ENCODE measurements around the gene FBXL4. TPM values are rescaled to one million over a fixed set of nuclear protein-coding genes. Genes with fewer than 3 reads are reported as not detected.

Gene FBXL4
- total and polyA plus RNA-seq, 10 of the 15 experiments (the other 5 are each of a cell fraction or from before 2014, with no cell fraction given), result 2.9 to 16.9 (median 7.2) TPM

DNA sequence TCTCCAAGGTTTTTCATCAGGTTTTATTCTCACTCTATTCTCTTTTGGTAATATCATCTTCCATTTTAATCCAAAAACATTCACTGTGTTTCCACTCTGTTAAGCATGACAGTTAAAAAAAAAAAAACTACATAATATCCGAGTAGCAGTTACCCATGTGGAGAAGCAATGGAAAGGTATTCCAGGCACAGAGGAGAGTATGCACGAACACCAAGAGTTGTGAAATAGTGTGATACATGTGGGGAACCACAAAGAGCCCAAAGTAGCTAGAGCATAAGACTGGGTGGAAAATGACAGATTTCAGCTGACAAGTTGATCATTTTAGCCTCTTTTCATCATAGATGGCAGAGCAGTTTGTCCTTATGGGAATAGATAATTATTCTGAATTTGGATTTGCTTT, 19.9 kb upstream of the FBXL4 start:
- CTCF ChIA-PET, result interaction anchor here (0.6 kb wide), 1 partner anchor 67 kb away, joined by 3 read pairs; no protein-coding TSS in a partner anchor
- intact Hi-C loops (cut with micrococcal nuclease; ENCODE audit: unreplicated experiment), result no loop called here
- Histone ChIP-seq H3K4me1 (ENCODE audit: control insufficient read depth, insufficient read depth, low read length) (no peaks in the 10 kb centered on the region), H3K79me2 (ENCODE audit: control insufficient read depth, insufficient read depth, low read length) (no peaks in the 10 kb centered on the region), H3K4me3 (no peak overlapping the region), H3K9ac (ENCODE audit: control insufficient read depth, insufficient read depth, low read length) (no peak overlapping the region), H3K27ac (ENCODE audit: control insufficient read depth, insufficient read depth) (no peak overlapping the region), H2AFZ (ENCODE audit: control insufficient read depth, low read depth, low read length) (no peak overlapping the region), H3K27me3 (replicated peaks in 1 of 2; ENCODE audit: control insufficient read depth in 2 of 2, insufficient read depth in 2 of 2, low read length in 1 of 2) (no peaks in the 10 kb centered on the region; a peak in 1 of 4 replicates), H3K4me2 (ENCODE audit: control insufficient read depth, insufficient read depth) (no peak overlapping the region), H3K36me3 (ENCODE audit: control insufficient read depth in 2 of 2, insufficient read depth in 2 of 2, low read length in 1 of 2) (no peaks in the 10 kb centered on the region), H4K20me1 (ENCODE audit: control insufficient read depth, insufficient read depth) (no peaks in the 10 kb centered on the region), H3K9me3 (replicated peaks; ENCODE audit: control insufficient read depth, insufficient read depth, low read length) (no peaks in the 10 kb centered on the region)
- SMC1A ChIA-PET (ENCODE audit: uncharacterized antibody, unreplicated experiment), result interaction anchor here (1.9 kb wide), 1 partner anchor 9 kb away, joined by 4 read pairs; no protein-coding TSS in a partner anchor
- POLR2A ChIA-PET, result no interaction called here
- RAD21 ChIA-PET (ENCODE audit: unreplicated experiment), result no interaction called here
- TF ChIP-seq SP1 (IDR thresholded peaks at IDR 0.05; ENCODE audit: low read depth, low read length), result no peak
- TF ChIP-seq, protein P1, sequence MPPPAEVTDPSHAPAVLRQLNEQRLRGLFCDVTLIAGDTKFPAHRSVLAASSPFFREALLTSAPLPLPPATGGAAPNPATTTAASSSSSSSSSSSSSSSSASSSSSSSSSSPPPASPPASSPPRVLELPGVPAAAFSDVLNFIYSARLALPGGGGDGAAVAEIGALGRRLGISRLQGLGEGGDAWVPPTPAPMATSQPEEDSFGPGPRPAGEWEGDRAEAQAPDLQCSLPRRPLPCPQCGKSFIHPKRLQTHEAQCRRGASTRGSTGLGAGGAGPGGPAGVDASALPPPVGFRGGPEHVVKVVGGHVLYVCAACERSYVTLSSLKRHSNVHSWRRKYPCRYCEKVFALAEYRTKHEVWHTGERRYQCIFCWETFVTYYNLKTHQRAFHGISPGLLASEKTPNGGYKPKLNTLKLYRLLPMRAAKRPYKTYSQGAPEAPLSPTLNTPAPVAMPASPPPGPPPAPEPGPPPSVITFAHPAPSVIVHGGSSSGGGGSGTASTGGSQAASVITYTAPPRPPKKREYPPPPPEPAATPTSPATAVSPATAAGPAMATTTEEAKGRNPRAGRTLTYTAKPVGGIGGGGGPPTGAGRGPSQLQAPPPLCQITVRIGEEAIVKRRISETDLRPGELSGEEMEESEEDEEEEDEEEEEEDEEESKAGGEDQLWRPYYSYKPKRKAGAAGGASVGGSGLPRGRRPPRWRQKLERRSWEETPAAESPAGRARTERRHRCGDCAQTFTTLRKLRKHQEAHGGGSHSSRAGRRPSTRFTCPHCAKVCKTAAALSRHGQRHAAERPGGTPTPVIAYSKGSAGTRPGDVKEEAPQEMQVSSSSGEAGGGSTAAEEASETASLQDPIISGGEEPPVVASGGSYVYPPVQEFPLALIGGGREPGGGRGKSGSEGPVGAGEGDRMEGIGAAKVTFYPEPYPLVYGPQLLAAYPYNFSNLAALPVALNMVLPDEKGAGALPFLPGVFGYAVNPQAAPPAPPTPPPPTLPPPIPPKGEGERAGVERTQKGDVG (CRISPR knock-in tag; IDR thresholded peaks at IDR 0.05), result no peak
- TF ChIP-seq, protein P2, sequence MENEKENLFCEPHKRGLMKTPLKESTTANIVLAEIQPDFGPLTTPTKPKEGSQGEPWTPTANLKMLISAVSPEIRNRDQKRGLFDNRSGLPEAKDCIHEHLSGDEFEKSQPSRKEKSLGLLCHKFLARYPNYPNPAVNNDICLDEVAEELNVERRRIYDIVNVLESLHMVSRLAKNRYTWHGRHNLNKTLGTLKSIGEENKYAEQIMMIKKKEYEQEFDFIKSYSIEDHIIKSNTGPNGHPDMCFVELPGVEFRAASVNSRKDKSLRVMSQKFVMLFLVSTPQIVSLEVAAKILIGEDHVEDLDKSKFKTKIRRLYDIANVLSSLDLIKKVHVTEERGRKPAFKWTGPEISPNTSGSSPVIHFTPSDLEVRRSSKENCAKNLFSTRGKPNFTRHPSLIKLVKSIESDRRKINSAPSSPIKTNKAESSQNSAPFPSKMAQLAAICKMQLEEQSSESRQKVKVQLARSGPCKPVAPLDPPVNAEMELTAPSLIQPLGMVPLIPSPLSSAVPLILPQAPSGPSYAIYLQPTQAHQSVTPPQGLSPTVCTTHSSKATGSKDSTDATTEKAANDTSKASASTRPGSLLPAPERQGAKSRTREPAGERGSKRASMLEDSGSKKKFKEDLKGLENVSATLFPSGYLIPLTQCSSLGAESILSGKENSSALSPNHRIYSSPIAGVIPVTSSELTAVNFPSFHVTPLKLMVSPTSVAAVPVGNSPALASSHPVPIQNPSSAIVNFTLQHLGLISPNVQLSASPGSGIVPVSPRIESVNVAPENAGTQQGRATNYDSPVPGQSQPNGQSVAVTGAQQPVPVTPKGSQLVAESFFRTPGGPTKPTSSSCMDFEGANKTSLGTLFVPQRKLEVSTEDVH (IDR thresholded peaks at IDR 0.05; ENCODE audit: low read depth, partially characterized antibody), result no peak
- TF ChIP-seq, protein P3, sequence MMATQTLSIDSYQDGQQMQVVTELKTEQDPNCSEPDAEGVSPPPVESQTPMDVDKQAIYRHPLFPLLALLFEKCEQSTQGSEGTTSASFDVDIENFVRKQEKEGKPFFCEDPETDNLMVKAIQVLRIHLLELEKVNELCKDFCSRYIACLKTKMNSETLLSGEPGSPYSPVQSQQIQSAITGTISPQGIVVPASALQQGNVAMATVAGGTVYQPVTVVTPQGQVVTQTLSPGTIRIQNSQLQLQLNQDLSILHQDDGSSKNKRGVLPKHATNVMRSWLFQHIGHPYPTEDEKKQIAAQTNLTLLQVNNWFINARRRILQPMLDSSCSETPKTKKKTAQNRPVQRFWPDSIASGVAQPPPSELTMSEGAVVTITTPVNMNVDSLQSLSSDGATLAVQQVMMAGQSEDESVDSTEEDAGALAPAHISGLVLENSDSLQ (IDR thresholded peaks at IDR 0.05), result no peak
- TF ChIP-seq, protein P4, sequence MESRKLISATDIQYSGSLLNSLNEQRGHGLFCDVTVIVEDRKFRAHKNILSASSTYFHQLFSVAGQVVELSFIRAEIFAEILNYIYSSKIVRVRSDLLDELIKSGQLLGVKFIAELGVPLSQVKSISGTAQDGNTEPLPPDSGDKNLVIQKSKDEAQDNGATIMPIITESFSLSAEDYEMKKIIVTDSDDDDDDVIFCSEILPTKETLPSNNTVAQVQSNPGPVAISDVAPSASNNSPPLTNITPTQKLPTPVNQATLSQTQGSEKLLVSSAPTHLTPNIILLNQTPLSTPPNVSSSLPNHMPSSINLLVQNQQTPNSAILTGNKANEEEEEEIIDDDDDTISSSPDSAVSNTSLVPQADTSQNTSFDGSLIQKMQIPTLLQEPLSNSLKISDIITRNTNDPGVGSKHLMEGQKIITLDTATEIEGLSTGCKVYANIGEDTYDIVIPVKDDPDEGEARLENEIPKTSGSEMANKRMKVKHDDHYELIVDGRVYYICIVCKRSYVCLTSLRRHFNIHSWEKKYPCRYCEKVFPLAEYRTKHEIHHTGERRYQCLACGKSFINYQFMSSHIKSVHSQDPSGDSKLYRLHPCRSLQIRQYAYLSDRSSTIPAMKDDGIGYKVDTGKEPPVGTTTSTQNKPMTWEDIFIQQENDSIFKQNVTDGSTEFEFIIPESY (IDR thresholded peaks at IDR 0.05), result no peak
- TF ChIP-seq, protein P5, sequence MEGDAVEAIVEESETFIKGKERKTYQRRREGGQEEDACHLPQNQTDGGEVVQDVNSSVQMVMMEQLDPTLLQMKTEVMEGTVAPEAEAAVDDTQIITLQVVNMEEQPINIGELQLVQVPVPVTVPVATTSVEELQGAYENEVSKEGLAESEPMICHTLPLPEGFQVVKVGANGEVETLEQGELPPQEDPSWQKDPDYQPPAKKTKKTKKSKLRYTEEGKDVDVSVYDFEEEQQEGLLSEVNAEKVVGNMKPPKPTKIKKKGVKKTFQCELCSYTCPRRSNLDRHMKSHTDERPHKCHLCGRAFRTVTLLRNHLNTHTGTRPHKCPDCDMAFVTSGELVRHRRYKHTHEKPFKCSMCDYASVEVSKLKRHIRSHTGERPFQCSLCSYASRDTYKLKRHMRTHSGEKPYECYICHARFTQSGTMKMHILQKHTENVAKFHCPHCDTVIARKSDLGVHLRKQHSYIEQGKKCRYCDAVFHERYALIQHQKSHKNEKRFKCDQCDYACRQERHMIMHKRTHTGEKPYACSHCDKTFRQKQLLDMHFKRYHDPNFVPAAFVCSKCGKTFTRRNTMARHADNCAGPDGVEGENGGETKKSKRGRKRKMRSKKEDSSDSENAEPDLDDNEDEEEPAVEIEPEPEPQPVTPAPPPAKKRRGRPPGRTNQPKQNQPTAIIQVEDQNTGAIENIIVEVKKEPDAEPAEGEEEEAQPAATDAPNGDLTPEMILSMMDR (IDR thresholded peaks at IDR 0.05 in 2 of 3, conservative IDR thresholded peaks at IDR 0.05 in 1 of 3; ENCODE audit: control insufficient read depth in 2 of 3, extremely low read depth in 1 of 3, insufficient read depth in 1 of 3, low read depth in 3 of 3, low read length in 3 of 3), result no peak
- no peak for TF ChIP-seq EED (IDR thresholded peaks at IDR 0.05; ENCODE audit: low read depth)
- TF ChIP-seq, protein P6, sequence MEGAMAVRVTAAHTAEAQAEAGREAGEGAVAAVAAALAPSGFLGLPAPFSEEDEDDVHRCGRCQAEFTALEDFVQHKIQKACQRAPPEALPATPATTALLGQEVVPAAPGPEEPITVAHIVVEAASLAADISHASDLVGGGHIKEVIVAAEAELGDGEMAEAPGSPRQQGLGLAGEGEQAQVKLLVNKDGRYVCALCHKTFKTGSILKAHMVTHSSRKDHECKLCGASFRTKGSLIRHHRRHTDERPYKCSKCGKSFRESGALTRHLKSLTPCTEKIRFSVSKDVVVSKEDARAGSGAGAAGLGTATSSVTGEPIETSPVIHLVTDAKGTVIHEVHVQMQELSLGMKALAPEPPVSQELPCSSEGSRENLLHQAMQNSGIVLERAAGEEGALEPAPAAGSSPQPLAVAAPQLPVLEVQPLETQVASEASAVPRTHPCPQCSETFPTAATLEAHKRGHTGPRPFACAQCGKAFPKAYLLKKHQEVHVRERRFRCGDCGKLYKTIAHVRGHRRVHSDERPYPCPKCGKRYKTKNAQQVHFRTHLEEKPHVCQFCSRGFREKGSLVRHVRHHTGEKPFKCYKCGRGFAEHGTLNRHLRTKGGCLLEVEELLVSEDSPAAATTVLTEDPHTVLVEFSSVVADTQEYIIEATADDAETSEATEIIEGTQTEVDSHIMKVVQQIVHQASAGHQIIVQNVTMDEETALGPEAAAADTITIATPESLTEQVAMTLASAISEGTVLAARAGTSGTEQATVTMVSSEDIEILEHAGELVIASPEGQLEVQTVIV (IDR thresholded peaks at IDR 0.05; ENCODE audit: borderline replicate concordance, partially characterized antibody), result no peak
- no peak for ATAC-seq
- in situ Hi-C loops (cut with MboI), result no loop called here
- no peak for FAIRE-seq
- no peak for DNase-seq (ENCODE audit: low read depth, low spot score)
- WGBS (ENCODE audit: insufficient coverage, insufficient replicate concordance, low lambda C conversion rate, missing lambda C conversion rate), result 15% methylated on average over 2 of the region's 2 CpGs
- BruUV-seq (replicated peaks), result no TSS peak
